K562 (cell line): ENCODE data around the gene TCF4. TPM values are rescaled to one million over a fixed set of nuclear protein-coding genes. Genes with fewer than 3 reads are reported as not detected.

Experiments
- ATAC-seq: fragments of 200-7000 bp; cut with Tn5 transposase; 3 replicates; pipeline ENCODE4 v1.9.1; 2020; ENCODE audit warnings: moderate library complexity
- BruUV-seq: library from RNA; stranded (reverse); fragments of 400-500 nt; replicated peaks from 2 replicates; lab custom pipeline; 2021; lab: Mats Ljungman, UMichigan
- CTCF ChIA-PET: fragments of 300-600 bp; formaldehyde crosslinking; extraction: SDS; loops from one replicate; lab custom pipeline; 2021; ENCODE audit warnings: low intra/inter-chr PET ratio; lab: Yijun Ruan, JAX
- POLR2A ChIA-PET: fragments of 300-600, 350-650 bp; sonication (Branson Sonifier 250); formaldehyde crosslinking; extraction: SDS; loops from one replicate; lab custom pipeline; 2021; ENCODE audit warnings: antibody characterized with exemption, inconsistent platforms; lab: Yijun Ruan, JAX
- DNase-seq, 4 experiments: peaks; one replicate each; pipeline versions ENCODE4 v3.0.0 to v3.0.0-alpha.2; 2011 to 2018; ENCODE audit warnings: low spot score in 3 of 4, mixed read lengths in 3 of 4; ENCODE audit errors: extremely low read depth in 1 of 4
- FAIRE-seq: peaks from 2 replicates; lab custom pipeline; 2011; peaks lifted over from hg19 to GRCh38; lab: Jason Lieb, UNC
- H2AFZ ChIP-seq: 2 replicates; pipeline ENCODE4 v1.6.0; 2011; ENCODE audit warnings: low read depth, low read length, control low read depth, inconsistent platforms
- H3K27ac ChIP-seq: fragments of 200-600 bp; 3 replicates; pipeline ENCODE4 v1.8.0; 2011; ENCODE audit warnings: low read depth, mild to moderate bottlenecking, control low read depth, inconsistent platforms, low read length, moderate library complexity, mixed read lengths; ENCODE audit errors: extremely low read depth
- H3K27me3 ChIP-seq, 2 experiments: fragments of 300-600 bp in 1 of 2; 2 replicates in 1 of 2; 3 replicates in 1 of 2; pipeline versions ENCODE4 v1.6.0 to v1.8.0; 2011; ENCODE audit warnings: inconsistent platforms in 2 of 2, low read length in 2 of 2, mild to moderate bottlenecking in 1 of 2, mixed read lengths in 1 of 2, moderate library complexity in 1 of 2; ENCODE audit not compliant: control insufficient read depth in 2 of 2, insufficient read depth in 2 of 2
- H3K36me3 ChIP-seq: fragments of 300-600 bp; 3 replicates; pipeline ENCODE4 v1.8.0; 2011; ENCODE audit warnings: mild to moderate bottlenecking, low read length, inconsistent platforms; ENCODE audit not compliant: control insufficient read depth, insufficient read depth
- H3K4me1 ChIP-seq, 2 experiments: fragments of 200-600 bp in 1 of 2; replicated peaks in 1 of 2; 2 replicates in 1 of 2; 3 replicates in 1 of 2; pipeline versions ENCODE4 v1.5.1 to v1.8.0; 2011; ENCODE audit warnings: inconsistent platforms in 2 of 2, low read length in 2 of 2, mild to moderate bottlenecking in 1 of 2, mixed read lengths in 1 of 2, moderate library complexity in 1 of 2; ENCODE audit not compliant: control insufficient read depth in 2 of 2, insufficient read depth in 2 of 2
- H3K4me2 ChIP-seq: 2 replicates; pipeline ENCODE4 v1.6.1; 2011; ENCODE audit warnings: low read length, control low read depth, inconsistent platforms, mixed read lengths; ENCODE audit not compliant: insufficient read depth
- H3K4me3 ChIP-seq: fragments of 200-600 bp; sonication (generic), shearing (Covaris generic); 2 replicates; pipeline ENCODE4 v1.5.1; 2016; ENCODE audit warnings: control low read depth, inconsistent platforms
- H3K79me2 ChIP-seq: fragments of 200-600 bp; 3 replicates; pipeline ENCODE4 v1.8.0; 2011; ENCODE audit warnings: low read length, inconsistent platforms; ENCODE audit not compliant: control insufficient read depth, insufficient read depth
- H3K9ac ChIP-seq, 2 experiments: 2 replicates each; pipeline versions ENCODE4 v1.6.0 to v1.6.1; 2011; ENCODE audit warnings: low read depth in 2 of 2, low read length in 2 of 2, control low read depth in 1 of 2, inconsistent platforms in 1 of 2, mild to moderate bottlenecking in 1 of 2, mixed read lengths in 1 of 2; ENCODE audit not compliant: insufficient read depth in 1 of 2
- H3K9me1 ChIP-seq: one replicate; pipeline ENCODE4 v1.6.0; 2011; ENCODE audit warnings: inconsistent platforms, mild to moderate bottlenecking, low read length, moderate library complexity; ENCODE audit not compliant: control insufficient read depth, insufficient read depth
- H3K9me3 ChIP-seq: replicated peaks from 2 replicates; pipeline ENCODE4 v1.5.1; 2011; ENCODE audit warnings: low read depth, low read length, inconsistent platforms; ENCODE audit not compliant: control insufficient read depth, insufficient read depth
- H4K20me1 ChIP-seq: replicated peaks from 2 replicates; pipeline ENCODE4 v1.6.1; 2011; ENCODE audit warnings: low read length, inconsistent platforms, mixed read lengths; ENCODE audit not compliant: control insufficient read depth, insufficient read depth
- ARID2 ChIP-seq: fragments of 450-650 bp; IDR thresholded peaks from 2 replicates; pipeline ENCODE4 v1.6.1; 2017; ENCODE audit warnings: antibody characterized with exemption, mild to moderate bottlenecking
- CREM ChIP-seq: IDR thresholded peaks from 2 replicates; pipeline ENCODE4 v1.6.1; 2014; ENCODE audit warnings: antibody characterized with exemption, low read depth
- CXXC5 ChIP-seq: fragments of 250-450 bp; sonication (Bioruptor Pico); IDR thresholded peaks from 2 replicates; pipeline ENCODE4 v1.8.0; 2022; ENCODE audit warnings: inconsistent platforms, mild to moderate bottlenecking, moderate library complexity
- HDAC8 ChIP-seq: fragments of 450-650 bp; IDR thresholded peaks from 2 replicates; pipeline ENCODE4 v1.6.1; 2016; ENCODE audit warnings: mild to moderate bottlenecking, missing genetic modification characterization, moderate library complexity, missing compliant biosample characterization
- NFIX ChIP-seq: fragments of 250-450 bp; sonication (Bioruptor Pico); IDR thresholded peaks from 2 replicates; pipeline ENCODE4 v1.4.0; 2020; ENCODE audit warnings: low read depth, mild to moderate bottlenecking, moderate library complexity
- NUFIP1 ChIP-seq: fragments of 450-650 bp; IDR thresholded peaks from 2 replicates; pipeline ENCODE4 v1.6.1; 2018; ENCODE audit not compliant: partially characterized antibody
- SMARCB1 ChIP-seq: IDR thresholded peaks from 2 replicates; pipeline ENCODE4 v1.6.1; 2011; ENCODE audit warnings: improper control_type of control experiment, low read depth; ENCODE audit not compliant: insufficient read length
- WGBS: fragments of 100-300 bp; shearing (Covaris generic); methylation state at CpG from one replicate; pipeline ENCODE4 v1.1.6; 2016; ENCODE audit warnings: low coverage, mixed read lengths; ENCODE audit not compliant: insufficient coverage; ENCODE audit errors: missing lambda C conversion rate; 5-methylcytosine and 5-hydroxymethylcytosine counted together
- in situ Hi-C: fragments of 300-500 bp; cut with MboI; formaldehyde crosslinking; loops from 4 replicates; pipeline ENCODE4 v1.15.0; 2018; ENCODE audit warnings: inconsistent platforms, mixed read lengths
- intact Hi-C: fragments of 100-400 bp; cut with micrococcal nuclease; formaldehyde crosslinking; loops from 2 replicates; pipeline ENCODE4 v1.14.2; 2022
- polyA plus RNA-seq, 8 experiments: library from polyadenylated mRNA; depleted of rRNA in 4 of 8; stranded (reverse) in 5 of 8; unstranded in 3 of 8; fragments of >200 nt; fragmentation: Nextera tagmentation in 2 of 8; fragmentation: Illumina TruSeq in 1 of 8; extraction: Ambion mirVana in 2 of 8; extraction: Trizol in 1 of 8; gene quantifications; 2 replicates each; pipeline versions ENCODE4 v1.2.1 to v1.2.3, GENCODE V29; 2011 to 2014; ENCODE audit warnings: inconsistent platforms in 1 of 8, missing spikeins in 1 of 8
- total RNA-seq, 7 experiments: library from RNA; depleted of rRNA in 6 of 7; stranded (reverse); fragments of >200 nt in 6 of 7; fragmentation: Illumina TruSeq in 2 of 7; extraction: Trizol in 2 of 7; gene quantifications; 2 replicates each; pipeline versions ENCODE4 v1.2.1 to v1.2.3, GENCODE V29; 2011 to 2021; ENCODE audit warnings: low replicate concordance in 1 of 7
- TF ChIP-seq, protein P1 (sequence below): fragments of 250-450 bp; sonication (Bioruptor Pico); IDR thresholded peaks from 2 replicates; pipeline ENCODE4 v1.4.0; 2020; ENCODE audit warnings: mild to moderate bottlenecking, moderate library complexity

TCF4 gene
- total and polyA plus RNA-seq, 9 of the 15 experiments (the other 6 are each of a cell fraction or from before 2014, with no cell fraction given), result 4.8 to 24.7 (median 15.2) TPM

DNA sequence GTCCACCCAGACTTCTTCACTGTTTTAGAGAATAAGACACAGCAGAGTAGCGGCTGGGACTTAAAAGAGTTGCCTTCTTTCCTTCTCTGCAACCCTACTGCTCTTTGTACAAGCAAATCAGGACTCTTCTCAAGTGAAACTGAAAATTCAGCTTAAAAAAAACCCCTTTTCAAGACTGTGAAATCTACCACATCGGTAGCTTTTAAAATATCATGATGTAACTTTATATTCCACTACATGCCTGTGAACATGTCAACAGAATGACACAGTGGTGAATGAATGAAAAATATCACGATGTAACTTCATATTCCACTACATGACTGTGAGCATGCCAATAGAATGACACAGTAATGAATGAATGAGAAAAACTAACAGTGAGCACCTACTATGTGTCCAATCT is 53.4 kb downstream of the TCF4 start:
- no peak overlapping the region for H3K4me2 ChIP-seq
- TF ChIP-seq NUFIP1 (no peak), SMARCB1 (no peak), CXXC5 (CRISPR knock-in tag) (no peak), ARID2 (no peak), HDAC8 (tag) (no peak), CREM (no peak), NFIX (CRISPR knock-in tag) (no peak)
- TF ChIP-seq, protein P1, sequence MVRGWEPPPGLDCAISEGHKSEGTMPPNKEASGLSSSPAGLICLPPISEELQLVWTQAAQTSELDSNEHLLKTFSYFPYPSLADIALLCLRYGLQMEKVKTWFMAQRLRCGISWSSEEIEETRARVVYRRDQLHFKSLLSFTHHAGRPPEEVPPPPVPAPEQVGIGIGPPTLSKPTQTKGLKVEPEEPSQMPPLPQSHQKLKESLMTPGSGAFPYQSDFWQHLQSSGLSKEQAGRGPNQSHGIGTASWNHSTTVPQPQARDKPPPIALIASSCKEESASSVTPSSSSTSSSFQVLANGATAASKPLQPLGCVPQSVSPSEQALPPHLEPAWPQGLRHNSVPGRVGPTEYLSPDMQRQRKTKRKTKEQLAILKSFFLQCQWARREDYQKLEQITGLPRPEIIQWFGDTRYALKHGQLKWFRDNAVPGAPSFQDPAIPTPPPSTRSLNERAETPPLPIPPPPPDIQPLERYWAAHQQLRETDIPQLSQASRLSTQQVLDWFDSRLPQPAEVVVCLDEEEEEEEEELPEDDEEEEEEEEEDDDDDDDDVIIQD (CRISPR knock-in tag), result no peak
- in situ Hi-C loops (no loop called here), intact Hi-C loops (no loop called here)
- ATAC-seq, result no peak
- no peaks in the 10 kb centered on the region for H3K9me1 ChIP-seq
- H3K27me3 ChIP-seq, result no peaks in the 10 kb centered on the region
- no peak overlapping the region for H3K4me3 ChIP-seq
- H3K36me3 ChIP-seq, result no peaks in the 10 kb centered on the region
- no peak overlapping the region for H3K27ac ChIP-seq
- H3K9me3 ChIP-seq, result no peaks in the 10 kb centered on the region
- POLR2A ChIA-PET, result interaction anchor here (0.7 kb wide), 1 partner anchor 47 kb away, joined by 4 read pairs; no protein-coding TSS in a partner anchor
- 52% methylated on average over 3 of the region's 3 CpGs for WGBS
- CTCF ChIA-PET, result no interaction called here
- no TSS peak for BruUV-seq
- no peak for DNase-seq
- H4K20me1 ChIP-seq, result no peaks in the 10 kb centered on the region
- peaks cover 5% of the 10 kb centered on the region; the same call in 2 of the 3 replicates for H3K79me2 ChIP-seq
- H2AFZ ChIP-seq, result no peak overlapping the region
- H3K4me1 ChIP-seq, result no peaks in the 10 kb centered on the region
- H3K9ac ChIP-seq, result no peak overlapping the region
- FAIRE-seq, result no peak
